HG03342 (cell line): ENCODE results near the gene TMEM184B.

Experiments
- ATAC-seq: cut with Tn5 transposase; IDR thresholded peaks from one replicate; pipeline ENCODE4 v1.9.1; 2021; ENCODE audit warnings: mild to moderate bottlenecking, moderate library complexity; ENCODE audit not compliant: unreplicated experiment

Gene TMEM184B

GRCh38 chr22:38282397-38282796, 9.6 kb upstream of the TMEM184B start:
- no peak for ATAC-seq

- ATAC-seq = no peak
These were observed 3.4 kb upstream of the TMEM184B start for GRCh38 chr22:38276166-38276565.

DNA sequence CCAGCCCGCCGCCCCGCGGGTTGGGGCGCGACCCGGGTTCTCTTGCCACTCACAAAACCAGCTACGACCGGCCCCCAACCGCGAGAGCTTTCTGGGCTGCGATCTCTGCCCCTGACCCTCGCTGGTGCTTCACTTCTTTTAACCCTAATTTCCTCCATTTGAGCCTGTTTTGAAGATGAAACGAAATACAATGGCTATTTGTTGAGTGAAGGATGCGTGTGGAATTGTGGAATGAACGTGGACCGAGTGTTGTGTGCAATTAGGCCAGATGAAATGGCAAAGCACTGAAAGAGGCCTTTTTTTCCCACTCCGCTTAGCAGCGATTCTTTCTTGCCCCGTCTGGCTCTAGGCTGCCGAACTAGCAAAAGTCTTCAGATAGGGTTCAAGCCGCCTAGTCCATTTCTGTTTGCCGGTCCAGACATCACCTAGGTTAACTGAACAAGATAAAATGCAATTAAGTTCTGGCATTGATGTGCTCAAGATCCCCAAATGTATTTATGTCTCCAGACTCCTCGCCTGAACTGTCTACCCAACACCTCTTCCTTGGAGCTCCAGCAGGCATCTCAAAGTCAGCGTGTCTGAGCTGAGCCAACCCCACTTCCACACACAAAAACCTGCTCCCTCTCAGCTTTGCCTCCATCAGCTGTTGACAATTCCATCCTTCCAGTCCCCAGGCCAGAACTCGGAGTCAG, 471 bp upstream of the TMEM184B start:
- peak; percentile 14 for ATAC-seq

- ATAC-seq = no peak
These were observed 860 bp downstream of the TMEM184B start for GRCh38 chr22:38271927-38272372.

DNA sequence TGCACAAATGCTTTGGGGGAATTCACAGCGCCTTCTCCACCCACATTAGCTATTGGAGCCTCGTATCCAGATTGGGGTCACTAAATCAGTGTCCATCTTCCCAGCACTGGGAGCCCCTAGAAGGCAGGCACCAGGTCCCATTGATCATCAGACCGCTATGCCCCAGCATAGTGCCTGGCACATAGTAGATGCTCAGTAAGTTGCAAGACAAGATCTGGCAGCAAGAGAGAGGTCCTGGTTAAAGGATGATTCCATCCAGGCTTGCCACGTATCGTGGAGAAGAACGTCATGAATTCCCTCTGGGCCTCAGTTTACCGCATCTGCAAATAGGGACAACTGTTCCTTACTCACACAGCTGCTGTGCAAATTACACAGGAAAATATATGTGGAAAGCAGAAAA, 1.7 kb downstream of the TMEM184B start:
- no peak for ATAC-seq

DNA sequence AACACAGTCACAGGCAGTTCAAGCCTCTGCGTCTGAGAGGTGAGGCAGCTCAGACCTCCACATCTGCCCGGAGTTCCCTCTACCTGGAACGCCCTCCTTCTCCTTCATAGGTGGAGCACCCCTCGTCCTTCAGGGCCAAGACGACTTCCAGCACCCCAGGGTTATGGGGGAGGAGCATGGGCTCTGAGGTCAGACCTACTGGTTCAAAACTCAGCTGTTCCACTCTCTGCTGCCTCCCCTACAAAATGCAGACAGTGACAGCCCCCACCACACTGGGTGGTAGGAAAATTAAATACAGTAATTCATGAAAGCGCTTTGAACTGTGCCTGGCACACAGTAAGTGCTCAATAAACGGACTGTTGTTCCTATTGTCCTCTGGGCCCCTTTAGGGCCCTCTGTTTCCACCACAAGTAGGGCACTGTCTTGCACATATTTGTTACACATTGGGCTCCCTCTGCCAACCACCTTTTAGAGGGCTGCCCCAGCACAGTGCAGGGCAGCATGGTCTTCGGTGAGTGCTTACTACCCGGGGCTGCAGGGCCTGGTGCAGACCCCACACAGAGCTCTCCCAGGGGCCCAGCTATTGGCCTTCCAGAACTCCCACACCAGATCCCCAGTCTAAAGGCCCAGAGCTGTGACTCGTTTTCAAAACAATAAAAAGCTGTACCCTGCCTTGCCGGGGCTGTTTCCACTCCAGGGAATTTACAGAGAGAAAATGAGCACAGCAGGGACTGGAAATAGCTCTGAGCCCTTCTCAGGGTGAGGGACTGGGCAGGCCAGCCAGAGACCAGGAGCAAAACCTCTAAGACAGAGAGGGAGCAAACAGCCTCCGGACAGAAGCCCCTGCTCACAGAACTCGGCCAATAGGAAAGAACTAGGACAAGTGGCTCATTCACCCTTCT, 2.5 kb downstream of the TMEM184B start:
- ATAC-seq = no peak

DNA sequence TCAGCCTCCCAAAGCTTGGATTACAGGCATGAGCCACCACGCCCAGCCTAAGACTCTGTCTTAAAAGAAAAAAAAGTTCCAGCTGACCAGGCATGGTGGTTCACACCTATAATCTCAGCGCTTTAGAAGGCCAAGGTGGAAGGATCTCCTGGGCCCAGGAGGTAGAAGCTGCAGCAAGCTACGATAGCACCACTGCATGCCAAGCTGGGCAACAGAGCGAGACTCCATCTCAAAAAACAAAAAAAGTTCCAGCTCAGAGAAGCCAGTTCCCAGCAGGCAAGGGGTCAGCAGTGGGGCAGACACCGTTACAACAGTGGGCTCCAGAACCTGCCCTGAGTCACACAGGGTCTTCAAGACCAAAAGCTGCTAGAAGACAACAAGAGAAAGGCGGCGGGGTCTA, 3.3 kb downstream of the TMEM184B start:
- no peak for ATAC-seq

- no peak for ATAC-seq
These were observed 5.7 kb downstream of the TMEM184B start for GRCh38 chr22:38267086-38267485.

GRCh38 chr22:38266120-38266519, 6.7 kb downstream of the TMEM184B start:
- no peak for ATAC-seq

DNA sequence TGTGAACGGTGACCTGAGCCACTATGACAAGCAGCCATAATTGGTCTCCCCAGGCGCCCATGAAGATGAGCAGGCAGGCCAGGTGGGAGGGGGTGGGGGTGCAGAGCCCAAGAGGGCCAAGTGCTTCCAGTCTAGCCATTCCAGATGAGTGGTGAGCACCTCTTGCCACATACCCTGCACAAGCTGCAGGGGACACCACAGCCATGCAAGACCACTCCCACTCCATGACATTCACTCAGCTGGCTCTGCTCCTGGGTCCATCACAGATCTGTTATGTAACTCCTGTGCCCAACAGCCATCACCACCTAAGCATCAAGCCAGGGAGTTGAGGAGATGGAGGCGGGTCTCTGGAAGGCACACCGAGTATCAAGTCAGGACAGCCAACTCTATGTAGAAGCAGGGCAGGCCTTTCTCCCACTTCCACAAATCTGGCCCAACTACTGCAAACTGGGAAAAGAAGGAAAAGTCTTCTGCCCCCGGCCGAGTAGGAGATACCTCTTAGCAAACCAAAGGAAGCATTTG, 8.4 kb downstream of the TMEM184B start:
- ATAC-seq = no peak

- no peak for ATAC-seq
These were observed 10.6 kb downstream of the TMEM184B start for GRCh38 chr22:38262051-38262795.

GRCh38 chr22:38260761-38261681, 11.8 kb downstream of the TMEM184B start:
- no peak for ATAC-seq

DNA sequence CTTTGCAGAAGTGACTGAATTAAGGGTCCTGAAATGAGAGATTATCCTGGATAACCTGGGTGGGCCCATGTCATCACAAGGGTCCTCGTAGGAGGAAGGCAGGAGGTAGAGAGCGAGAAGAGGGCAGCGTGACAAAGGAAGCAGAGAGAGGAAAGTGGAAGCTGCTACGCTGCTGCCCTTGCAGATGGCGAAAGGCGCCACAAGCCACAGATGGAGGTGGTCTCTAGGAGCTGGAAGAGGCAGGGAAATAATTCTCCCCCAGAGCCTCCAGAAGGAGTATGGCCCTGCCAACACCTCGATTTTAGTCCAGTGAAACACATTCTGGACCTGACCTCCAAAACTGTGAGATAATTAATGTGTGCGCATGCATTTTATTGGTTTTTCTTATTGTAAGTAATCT, 13.4 kb downstream of the TMEM184B start:
- ATAC-seq = no peak

- ATAC-seq = no peak
These were observed 13.9 kb downstream of the TMEM184B start for GRCh38 chr22:38258895-38259294.

GRCh38 chr22:38257650-38258250, 15.1 kb downstream of the TMEM184B start:
- ATAC-seq = no peak

GRCh38 chr22:38257181-38257580, 15.6 kb downstream of the TMEM184B start:
- ATAC-seq = no peak

GRCh38 chr22:38255697-38256096, 17.1 kb downstream of the TMEM184B start:
- ATAC-seq = no peak

GRCh38 chr22:38251341-38251692, 21.5 kb downstream of the TMEM184B start:
- ATAC-seq = no peak

DNA sequence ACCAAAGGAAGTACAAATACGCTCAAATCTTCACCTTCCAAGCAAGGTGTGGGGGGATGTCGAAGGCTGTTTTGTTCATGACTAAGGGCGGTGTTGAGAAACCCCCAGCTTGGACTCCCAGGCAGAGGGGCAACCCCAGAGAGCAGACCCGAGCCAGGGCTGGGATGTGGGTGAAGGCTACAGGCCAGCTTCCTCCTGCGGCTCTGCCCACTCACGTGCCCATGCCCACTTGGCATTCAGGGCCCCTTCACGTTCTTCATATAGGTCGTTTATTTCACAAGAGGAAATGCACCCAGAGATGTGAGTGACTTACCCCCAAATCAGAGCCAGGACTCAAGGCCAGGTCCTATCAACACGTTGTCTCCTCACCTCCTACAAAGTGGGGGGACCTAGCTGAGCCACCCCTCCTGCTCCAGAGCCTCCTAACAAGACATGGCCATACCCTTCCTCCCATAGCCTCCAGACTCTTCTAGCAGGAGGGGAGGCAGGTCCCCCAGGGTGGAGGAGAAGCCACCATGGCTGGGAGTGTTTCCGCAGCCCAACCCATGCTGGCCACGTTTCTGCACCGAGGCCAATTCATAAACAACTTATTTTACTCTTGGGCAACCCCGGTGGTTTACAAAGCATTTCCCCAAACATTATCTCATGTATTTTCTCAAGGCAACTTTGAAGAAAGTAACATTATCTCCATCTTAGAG, 22.0 kb downstream of the TMEM184B start:
- ATAC-seq = no peak
